Measurements from ENCODE around the gene ZCCHC18.

The ZCCHC18 gene

DNA sequence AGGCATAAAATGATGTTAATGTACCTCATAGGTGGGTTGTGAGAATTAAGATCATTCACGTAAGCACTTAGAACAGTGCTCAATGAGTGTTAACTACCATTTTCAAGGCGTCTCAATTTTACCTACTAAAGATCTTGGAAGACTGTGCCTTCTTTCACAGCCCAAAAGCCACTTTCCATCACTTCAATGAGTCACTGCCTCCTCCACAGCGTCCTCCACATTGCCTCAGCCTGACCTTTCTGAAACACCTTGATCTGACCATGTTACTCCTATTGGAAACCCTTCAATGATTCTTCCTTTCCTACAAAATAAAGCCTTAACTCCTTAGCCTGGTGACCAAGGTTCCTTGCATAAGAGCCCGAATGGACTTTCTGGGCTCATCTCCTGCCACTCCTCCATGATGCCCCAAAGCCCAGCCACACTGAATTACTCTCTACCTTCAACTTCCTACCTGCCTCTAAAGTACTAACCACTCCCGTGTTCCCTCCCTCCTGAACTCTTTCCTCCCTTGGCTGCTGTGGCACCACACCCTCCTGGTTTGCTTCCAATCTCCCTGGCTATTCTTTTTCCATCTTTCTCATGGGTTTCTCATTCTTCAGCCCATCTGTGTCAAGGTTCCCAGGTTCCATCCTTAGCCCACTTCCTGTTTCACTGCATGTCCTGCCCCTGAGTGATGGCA is 22.4 kb downstream of the ZCCHC18 start:
- no peak for DNase-seq

DNA sequence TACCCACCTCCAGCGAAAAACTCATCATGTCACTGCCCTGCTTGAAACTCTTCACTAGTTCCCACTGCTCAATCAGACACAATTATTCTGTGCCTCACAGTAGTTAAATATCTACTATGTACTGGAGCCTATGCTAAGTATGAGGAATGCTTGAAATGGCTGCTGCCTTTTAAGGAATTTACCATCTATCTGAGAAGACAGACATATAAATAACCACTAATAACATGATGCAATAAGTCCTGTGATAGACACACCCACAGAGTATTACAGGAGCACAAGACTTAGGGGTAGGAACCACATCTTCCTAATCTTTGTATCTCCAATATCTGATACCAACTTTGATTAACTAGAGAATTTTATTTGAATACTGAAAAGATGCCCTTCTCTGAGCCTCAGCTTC is 23.4 kb downstream of the ZCCHC18 start:
- no peak for DNase-seq

DNA sequence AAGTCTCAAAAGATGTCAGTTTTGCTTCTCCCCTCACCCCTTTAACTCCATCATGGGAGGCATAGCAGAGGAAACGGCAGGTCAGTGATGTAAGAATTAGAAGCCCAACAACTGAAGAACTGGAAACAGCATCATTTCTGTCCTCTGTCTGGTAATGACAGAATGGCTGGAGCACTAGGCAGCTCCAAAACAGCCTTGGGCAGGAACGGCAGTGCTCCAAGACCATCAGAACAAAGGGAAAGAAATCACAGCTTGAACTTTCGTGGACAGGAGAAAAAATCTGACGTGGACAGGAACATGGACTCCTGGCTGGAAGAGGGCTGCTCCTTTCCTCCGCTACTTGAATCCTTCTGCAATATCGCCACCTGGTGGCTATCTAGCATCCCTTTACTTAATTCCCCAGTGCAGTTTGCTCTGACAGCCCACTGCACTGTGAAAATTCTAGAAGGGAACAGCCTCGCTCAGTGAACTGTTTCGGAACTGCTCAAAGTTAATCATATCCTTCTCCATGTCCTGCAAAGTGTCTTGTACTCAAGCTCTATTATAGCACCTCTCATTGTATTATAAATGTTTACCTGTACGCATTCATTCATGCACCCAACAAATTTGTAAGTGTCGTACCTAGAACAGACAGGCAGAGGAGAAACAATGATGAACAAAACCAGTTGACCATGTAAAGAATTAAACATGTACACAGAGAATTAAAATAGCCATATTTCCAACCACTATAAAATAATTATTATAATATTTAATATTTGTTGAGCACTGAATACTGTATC is 24.1 kb downstream of the ZCCHC18 start:
- DNase-seq = peak; percentile 44

DNA sequence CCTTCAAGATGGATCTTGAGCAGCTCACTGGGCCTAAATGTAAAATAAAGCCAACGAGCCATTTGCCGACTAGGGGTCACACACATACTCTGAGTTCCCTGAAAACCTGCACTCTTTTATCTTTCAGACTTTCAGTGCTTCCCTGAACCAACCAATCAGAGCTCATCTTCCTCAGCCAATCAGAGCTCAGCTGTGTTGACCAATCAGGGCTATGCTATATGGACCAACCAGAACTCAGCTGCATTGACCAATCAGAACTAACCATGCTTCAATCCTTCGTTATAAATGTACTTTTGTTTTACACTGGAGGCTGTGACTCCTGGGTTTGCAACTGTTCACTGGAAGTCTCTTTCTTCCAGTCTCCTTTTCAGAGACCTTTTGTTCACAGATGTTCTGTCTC is 25.2 kb downstream of the ZCCHC18 start:
- no peak for DNase-seq

DNA sequence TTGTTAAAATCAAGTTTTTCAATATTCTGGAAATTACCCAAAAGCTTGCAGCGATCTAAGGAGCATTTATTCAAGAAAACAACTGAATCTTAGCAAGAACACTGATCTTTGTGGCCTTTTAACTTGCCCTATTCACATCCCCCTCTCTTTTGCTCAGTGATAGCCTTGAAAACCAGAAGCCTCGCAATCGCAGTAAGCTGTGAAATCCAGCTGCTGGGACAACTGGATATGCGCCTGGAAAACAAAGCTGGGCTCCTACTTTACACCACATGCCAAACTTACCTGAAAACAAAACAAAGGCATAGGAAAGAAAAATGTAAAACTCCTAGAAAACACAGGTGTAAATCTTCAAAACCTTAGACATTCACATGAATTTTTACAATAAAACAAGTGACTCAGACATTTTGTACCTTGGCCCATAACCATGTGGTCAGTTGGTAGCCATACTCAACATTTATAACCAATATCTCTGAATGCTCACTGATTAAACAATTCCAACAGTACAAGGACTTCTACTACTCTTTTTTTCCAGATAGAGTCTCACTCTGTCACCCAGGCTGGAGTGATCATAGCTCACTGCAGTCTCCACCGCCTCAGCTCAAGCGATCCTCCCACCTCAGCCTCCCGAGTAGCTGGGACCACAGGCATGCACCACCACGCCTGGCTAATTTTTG is 28.9 kb downstream of the ZCCHC18 start:
- DNase-seq = no peak

DNA sequence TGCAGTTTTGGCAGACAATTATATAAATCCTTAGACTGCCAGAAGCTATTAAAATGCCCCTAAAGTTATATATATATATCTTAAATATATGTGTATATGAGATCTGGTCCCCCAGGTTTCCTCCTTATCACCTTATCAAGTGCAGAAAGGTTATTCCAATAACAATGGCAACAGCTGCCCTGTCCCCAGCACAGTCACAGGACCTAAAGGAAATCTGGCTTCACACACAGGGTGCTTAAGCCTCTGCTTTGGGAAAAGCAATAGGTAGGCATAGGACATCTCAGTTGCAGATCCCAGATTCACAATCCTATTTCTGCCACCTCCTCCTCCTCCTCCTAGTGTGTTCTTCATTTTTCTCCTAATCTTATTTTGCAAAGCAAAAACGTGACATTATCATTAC is 38.7 kb downstream of the ZCCHC18 start:
- DNase-seq = no peak

DNA sequence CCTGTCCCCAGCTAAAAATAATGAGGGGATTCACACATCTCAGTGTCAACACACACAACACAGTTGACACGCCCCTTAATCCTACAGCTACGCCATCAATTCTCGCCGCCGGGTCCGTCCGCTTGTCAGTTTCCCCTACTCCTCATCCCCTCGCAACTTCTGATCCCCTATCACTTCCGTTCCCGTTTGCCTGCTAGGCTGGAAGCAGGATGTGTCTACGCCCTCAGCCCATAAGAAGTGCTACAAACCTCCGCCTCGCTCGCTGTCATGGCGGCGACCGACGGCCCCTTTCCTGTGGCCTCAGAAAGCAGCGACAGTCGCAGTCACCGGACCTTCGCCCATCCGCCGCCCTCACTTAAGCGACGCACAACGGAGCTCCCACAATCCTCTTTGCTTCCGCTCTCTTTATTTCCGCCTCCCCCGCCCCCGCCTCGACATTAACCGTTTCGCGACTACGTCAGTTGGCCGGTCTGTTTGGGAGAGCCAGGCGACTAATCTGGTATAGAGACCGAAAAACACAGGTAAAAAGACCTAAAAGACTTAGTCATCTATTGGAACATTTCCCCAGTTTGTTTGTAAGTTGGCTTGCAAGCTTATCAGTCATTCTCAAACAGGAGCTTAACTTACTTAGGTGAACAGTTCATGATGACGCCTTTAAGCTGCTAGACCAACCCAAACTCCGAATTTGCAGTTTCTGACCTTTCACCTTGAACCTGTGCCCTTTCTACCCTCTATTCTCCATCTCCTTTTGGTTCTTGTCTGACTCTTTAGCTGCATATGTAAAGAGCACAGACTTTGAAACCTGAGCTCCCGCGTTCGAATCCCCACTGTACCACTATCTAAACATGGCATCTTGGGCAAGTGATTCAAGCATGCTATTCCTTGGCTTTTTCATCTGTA is 44.6 kb downstream of the ZCCHC18 start, which contains the start of gene SLC25A53:
TSS of gene SLC25A53 (minus strand) at position 380 of the 900 bp plus-strand sequence. CDS start 51,752 bp downstream, outside the sequence.
- peak; percentile 49 for DNase-seq
